HCT116 (cell line): ENCODE measurements around the gene GAREM2. TPM values are rescaled to one million over a fixed set of nuclear protein-coding genes. Genes with fewer than 3 reads are reported as not detected.

Source experiments
- ATAC-seq: fragments of 200-7000 bp; cut with Tn5 transposase; 2 replicates; pipeline ENCODE4 v1.9.1; 2020; ENCODE audit warnings: mild to moderate bottlenecking, moderate library complexity
- BruUV-seq: library from RNA; stranded (reverse); fragments of 400-500 nt; replicated peaks from 2 replicates; lab custom pipeline; 2021; lab: Mats Ljungman, UMichigan
- CTCF ChIA-PET: fragments of 300-600 bp; sonication (Branson Sonifier 250); formaldehyde crosslinking; loops from one replicate; lab custom pipeline; 2021; ENCODE audit warnings: antibody characterized with exemption; lab: Charles Lee
- POLR2A ChIA-PET: fragments of 300-600, 350-600 bp; sonication (Branson Sonifier 250); formaldehyde crosslinking; loops from one replicate; lab custom pipeline; 2021; ENCODE audit warnings: antibody characterized with exemption; lab: Charles Lee
- RAD21 ChIA-PET, 2 experiments: fragments of 300-600 bp; sonication (Branson Sonifier 250); formaldehyde crosslinking; loops; one replicate each; lab custom pipeline; 2023; ENCODE audit warnings: low total read pairs in 2 of 2; ENCODE audit not compliant: uncharacterized antibody in 2 of 2, unreplicated experiment in 2 of 2, low non-redundant PET in 1 of 2; lab: Charles Lee
- DNase-seq: peaks from one replicate; pipeline ENCODE4 v3.0.0-alpha.2; 2010; ENCODE audit warnings: low read depth, low spot score
- H2AFZ ChIP-seq: fragments of 200-600 bp; shearing (Covaris generic), sonication (generic); 2 replicates; pipeline ENCODE4 v1.6.1; 2017; ENCODE audit warnings: low read depth, mixed run types, mixed read lengths, antibody characterized with exemption, low read length; ENCODE audit not compliant: poor library complexity, severe bottlenecking
- H3K27ac ChIP-seq: 2 replicates; pipeline ENCODE4 v1.5.1; 2012; ENCODE audit warnings: low read depth, low read length
- H3K27me3 ChIP-seq: fragments of 200-600 bp; sonication (generic); 2 replicates; pipeline ENCODE4 v1.6.1; 2016; ENCODE audit warnings: mixed run types, low read length, mixed read lengths; ENCODE audit not compliant: insufficient read depth
- H3K36me3 ChIP-seq, 2 experiments: fragments of 200-500 bp in 1 of 2; fragments of 200-600 bp in 1 of 2; sonication (Bioruptor generic) in 1 of 2; sonication (generic) in 1 of 2; 2 replicates each; pipeline versions ENCODE4 v1.5.1 to v1.6.1; 2014 to 2016; ENCODE audit warnings: low read length in 2 of 2, inconsistent platforms in 1 of 2, mixed read lengths in 1 of 2, mixed run types in 1 of 2; ENCODE audit not compliant: insufficient read depth in 2 of 2, control insufficient read depth in 1 of 2
- H3K4me1 ChIP-seq, 2 experiments: fragments of 200-600 bp in 1 of 2; sonication (generic) in 1 of 2; 2 replicates each; pipeline versions ENCODE4 v1.5.1 to v1.6.1; 2012 to 2017; ENCODE audit warnings: low read length in 2 of 2, inconsistent platforms in 1 of 2, mild to moderate bottlenecking in 1 of 2, mixed read lengths in 1 of 2, mixed run types in 1 of 2, moderate library complexity in 1 of 2; ENCODE audit not compliant: insufficient read depth in 2 of 2, control insufficient read depth in 1 of 2
- H3K4me2 ChIP-seq: fragments of 200-600 bp; sonication (generic); 2 replicates; pipeline ENCODE4 v1.6.1; 2017; ENCODE audit warnings: mixed run types, low read length, mixed read lengths
- H3K4me3 ChIP-seq, 2 experiments: fragments of 200-600 bp in 1 of 2; sonication (generic) in 1 of 2; replicated peaks in 1 of 2; 2 replicates each; pipeline ENCODE4 v1.5.1; 2011 to 2016; ENCODE audit warnings: low read length in 2 of 2, control low read depth in 1 of 2, low read depth in 1 of 2, mild to moderate bottlenecking in 1 of 2, mixed read lengths in 1 of 2, mixed run types in 1 of 2
- H3K79me2 ChIP-seq: fragments of 200-600 bp; sonication (generic); 2 replicates; pipeline ENCODE4 v1.6.1; 2017; ENCODE audit warnings: mild to moderate bottlenecking, mixed run types, low read length, moderate library complexity, mixed read lengths; ENCODE audit not compliant: insufficient read depth
- H3K9ac ChIP-seq: fragments of 200-600 bp; sonication (generic); 2 replicates; pipeline ENCODE4 v1.6.1; 2016; ENCODE audit warnings: low read length, mixed read lengths
- H3K9me2 ChIP-seq: fragments of 200-600 bp; sonication (generic), shearing (Covaris generic); 2 replicates; pipeline ENCODE4 v1.6.1; 2017; ENCODE audit warnings: mixed run types, mild to moderate bottlenecking, moderate library complexity; ENCODE audit not compliant: insufficient read depth
- H3K9me3 ChIP-seq, 2 experiments: fragments of 200-500 bp in 1 of 2; fragments of 200-600 bp in 1 of 2; sonication (Bioruptor generic) in 1 of 2; sonication (generic) in 1 of 2; 2 replicates each; pipeline ENCODE4 v1.6.1; 2014 to 2017; ENCODE audit warnings: low read length in 2 of 2, mixed read lengths in 2 of 2, inconsistent platforms in 1 of 2, low read depth in 1 of 2, mild to moderate bottlenecking in 1 of 2, mixed run types in 1 of 2, moderate library complexity in 1 of 2; ENCODE audit not compliant: control insufficient read depth in 1 of 2, insufficient read depth in 1 of 2
- H4K20me1 ChIP-seq: fragments of 200-600 bp; sonication (generic), shearing (Covaris generic); 2 replicates; pipeline ENCODE4 v1.6.1; 2017; ENCODE audit warnings: mixed run types, mild to moderate bottlenecking, moderate library complexity; ENCODE audit not compliant: insufficient read depth
- CEBPB ChIP-seq: IDR thresholded peaks from 2 replicates; pipeline ENCODE4 v1.6.1; 2012; ENCODE audit warnings: low read depth
- FOSL1 ChIP-seq: IDR thresholded peaks from 2 replicates; pipeline ENCODE4 v1.6.1; 2012; ENCODE audit warnings: low read depth
- JUND ChIP-seq: IDR thresholded peaks from 2 replicates; pipeline ENCODE4 v1.6.1; 2012
- POLR2AphosphoS5 ChIP-seq: IDR thresholded peaks from 2 replicates; pipeline ENCODE4 v1.6.1; 2011; ENCODE audit warnings: mild to moderate bottlenecking, low read depth, low read length, moderate library complexity
- SIN3A ChIP-seq: IDR thresholded peaks from 2 replicates; pipeline ENCODE4 v1.6.1; 2012; ENCODE audit warnings: low read depth
- SP1 ChIP-seq: IDR thresholded peaks from 2 replicates; pipeline ENCODE4 v1.6.1; 2012; ENCODE audit warnings: low read depth
- TCF7L2 ChIP-seq: IDR thresholded peaks from 2 replicates; pipeline ENCODE4 v1.7.0; 2011; ENCODE audit warnings: borderline replicate concordance, inconsistent platforms; ENCODE audit not compliant: insufficient read depth, insufficient read length; ENCODE audit errors: extremely low read depth
- YY1 ChIP-seq: IDR thresholded peaks from 2 replicates; pipeline ENCODE4 v1.6.1; 2011; ENCODE audit warnings: low read length, low read depth, moderate library complexity, mild to moderate bottlenecking; ENCODE audit not compliant: insufficient replicate concordance; ENCODE audit errors: extremely low read depth
- ZFX ChIP-seq: fragments of 450-650 bp; IDR thresholded peaks from 2 replicates; pipeline ENCODE4 v1.6.1; 2017
- intact Hi-C: fragments of 100-400 bp; cut with micrococcal nuclease; formaldehyde crosslinking; loops from 2 replicates; pipeline ENCODE4 v1.10.0; 2022
- total RNA-seq: library from RNA; stranded (reverse); gene quantifications from one replicate; pipeline ENCODE4 v1.2.1, GENCODE V29; 2021; ENCODE audit not compliant: unreplicated experiment
- TF ChIP-seq, protein P1 (sequence below): IDR thresholded peaks from 2 replicates; pipeline ENCODE4 v1.6.1; 2012; ENCODE audit warnings: low read depth
- TF ChIP-seq, protein P2 (sequence below), 3 experiments: fragments of 200-600 bp in 1 of 3; sonication (generic) in 1 of 3; IDR thresholded peaks in 2 of 3; conservative IDR thresholded peaks in 1 of 3; 2 replicates each; pipeline ENCODE4 v1.5.1; 2012 to 2017; ENCODE audit warnings: low read depth in 2 of 3, low read length in 2 of 3, antibody characterized with exemption in 1 of 3, borderline replicate concordance in 1 of 3, control low read depth in 1 of 3, mild to moderate bottlenecking in 1 of 3, mixed read lengths in 1 of 3, mixed run types in 1 of 3, moderate library complexity in 1 of 3; ENCODE audit not compliant: insufficient read depth in 1 of 3

Gene GAREM2
- total RNA-seq, 1 experiment from 2014 or later = 13.3 TPM

DNA sequence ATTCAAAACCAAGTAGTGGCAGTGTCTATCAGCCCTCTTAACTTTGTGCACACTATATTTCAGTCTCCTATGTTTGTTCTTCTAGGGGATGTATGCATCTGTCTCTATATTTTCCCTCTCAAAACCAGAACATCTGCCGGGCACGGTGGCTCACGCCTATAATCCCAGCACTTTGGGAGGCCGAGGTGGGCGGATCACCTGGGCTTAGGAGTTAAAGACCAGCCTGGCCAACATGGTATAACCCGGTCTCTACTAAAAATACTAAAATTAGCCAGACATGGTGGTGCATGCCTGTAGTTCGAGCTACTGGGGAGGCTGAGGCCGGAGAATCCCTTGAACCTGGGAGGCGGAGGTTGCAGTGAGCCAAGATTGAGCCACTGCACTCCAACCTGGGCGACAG lies 9.9 kb upstream of the GAREM2 start:
- Histone ChIP-seq H3K36me3 (no peaks in the 10 kb centered on the region), H3K4me3 (no peak overlapping the region), H3K79me2 (no peaks in the 10 kb centered on the region), H3K9me3 (no peaks in the 10 kb centered on the region), H3K4me1 (no peaks in the 10 kb centered on the region), H3K9me2 (no peaks in the 10 kb centered on the region), H3K9ac (no peak overlapping the region), H2AFZ (no peak overlapping the region), H4K20me1 (no peaks in the 10 kb centered on the region), H3K27me3 (no peaks in the 10 kb centered on the region), H3K27ac (no peak overlapping the region), H3K4me2 (no peak overlapping the region)
- POLR2A ChIA-PET = no interaction called here
- CTCF ChIA-PET = no interaction called here
- RAD21 ChIA-PET = no interaction called here
- intact Hi-C loops = no loop called here
- DNase-seq (no peak), ATAC-seq (no peak)
- TF ChIP-seq TCF7L2 (no peak), SIN3A (no peak), YY1 (no peak), POLR2AphosphoS5 (no peak), JUND (no peak), CEBPB (no peak), SP1 (no peak), FOSL1 (no peak), ZFX (no peak)
- TF ChIP-seq, protein P1, sequence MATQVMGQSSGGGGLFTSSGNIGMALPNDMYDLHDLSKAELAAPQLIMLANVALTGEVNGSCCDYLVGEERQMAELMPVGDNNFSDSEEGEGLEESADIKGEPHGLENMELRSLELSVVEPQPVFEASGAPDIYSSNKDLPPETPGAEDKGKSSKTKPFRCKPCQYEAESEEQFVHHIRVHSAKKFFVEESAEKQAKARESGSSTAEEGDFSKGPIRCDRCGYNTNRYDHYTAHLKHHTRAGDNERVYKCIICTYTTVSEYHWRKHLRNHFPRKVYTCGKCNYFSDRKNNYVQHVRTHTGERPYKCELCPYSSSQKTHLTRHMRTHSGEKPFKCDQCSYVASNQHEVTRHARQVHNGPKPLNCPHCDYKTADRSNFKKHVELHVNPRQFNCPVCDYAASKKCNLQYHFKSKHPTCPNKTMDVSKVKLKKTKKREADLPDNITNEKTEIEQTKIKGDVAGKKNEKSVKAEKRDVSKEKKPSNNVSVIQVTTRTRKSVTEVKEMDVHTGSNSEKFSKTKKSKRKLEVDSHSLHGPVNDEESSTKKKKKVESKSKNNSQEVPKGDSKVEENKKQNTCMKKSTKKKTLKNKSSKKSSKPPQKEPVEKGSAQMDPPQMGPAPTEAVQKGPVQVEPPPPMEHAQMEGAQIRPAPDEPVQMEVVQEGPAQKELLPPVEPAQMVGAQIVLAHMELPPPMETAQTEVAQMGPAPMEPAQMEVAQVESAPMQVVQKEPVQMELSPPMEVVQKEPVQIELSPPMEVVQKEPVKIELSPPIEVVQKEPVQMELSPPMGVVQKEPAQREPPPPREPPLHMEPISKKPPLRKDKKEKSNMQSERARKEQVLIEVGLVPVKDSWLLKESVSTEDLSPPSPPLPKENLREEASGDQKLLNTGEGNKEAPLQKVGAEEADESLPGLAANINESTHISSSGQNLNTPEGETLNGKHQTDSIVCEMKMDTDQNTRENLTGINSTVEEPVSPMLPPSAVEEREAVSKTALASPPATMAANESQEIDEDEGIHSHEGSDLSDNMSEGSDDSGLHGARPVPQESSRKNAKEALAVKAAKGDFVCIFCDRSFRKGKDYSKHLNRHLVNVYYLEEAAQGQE = no peak
- TF ChIP-seq, protein P2, sequence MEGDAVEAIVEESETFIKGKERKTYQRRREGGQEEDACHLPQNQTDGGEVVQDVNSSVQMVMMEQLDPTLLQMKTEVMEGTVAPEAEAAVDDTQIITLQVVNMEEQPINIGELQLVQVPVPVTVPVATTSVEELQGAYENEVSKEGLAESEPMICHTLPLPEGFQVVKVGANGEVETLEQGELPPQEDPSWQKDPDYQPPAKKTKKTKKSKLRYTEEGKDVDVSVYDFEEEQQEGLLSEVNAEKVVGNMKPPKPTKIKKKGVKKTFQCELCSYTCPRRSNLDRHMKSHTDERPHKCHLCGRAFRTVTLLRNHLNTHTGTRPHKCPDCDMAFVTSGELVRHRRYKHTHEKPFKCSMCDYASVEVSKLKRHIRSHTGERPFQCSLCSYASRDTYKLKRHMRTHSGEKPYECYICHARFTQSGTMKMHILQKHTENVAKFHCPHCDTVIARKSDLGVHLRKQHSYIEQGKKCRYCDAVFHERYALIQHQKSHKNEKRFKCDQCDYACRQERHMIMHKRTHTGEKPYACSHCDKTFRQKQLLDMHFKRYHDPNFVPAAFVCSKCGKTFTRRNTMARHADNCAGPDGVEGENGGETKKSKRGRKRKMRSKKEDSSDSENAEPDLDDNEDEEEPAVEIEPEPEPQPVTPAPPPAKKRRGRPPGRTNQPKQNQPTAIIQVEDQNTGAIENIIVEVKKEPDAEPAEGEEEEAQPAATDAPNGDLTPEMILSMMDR (IDR thresholded peaks at IDR 0.05 in 2 of 3, conservative IDR thresholded peaks at IDR 0.05 in 1 of 3; ENCODE audit: borderline replicate concordance in 1 of 3, insufficient read depth in 1 of 3, low read depth in 2 of 3, low read length in 2 of 3) = no peak
- BruUV-seq = no TSS peak
